ENCODE data around the gene MYO3B.

MYO3B gene

GRCh38 chr2:170298861-170299429 lies 121.0 kb downstream of the MYO3B start:
- Histone ChIP-seq H2BK120ac (ENCODE audit: low read depth, low read length) (no peak overlapping the region), H2BK15ac (ENCODE audit: low read depth, poor library complexity, severe bottlenecking) (no peak overlapping the region), H3K27me3 (ENCODE audit: control insufficient read depth in 1 of 2, insufficient read depth in 1 of 2, low read length in 2 of 2) (no peaks in the 10 kb centered on the region), H3K9me3 (ENCODE audit: control insufficient read depth, low read length) (peaks cover 15% of the 10 kb centered on the region), H2AK5ac (ENCODE audit: low read length, severe bottlenecking) (no peak overlapping the region), H2BK12ac (ENCODE audit: low read length in 2 of 2) (no peak overlapping the region), H3K14ac (ENCODE audit: low read length in 2 of 2) (no peak overlapping the region), H3K4me3 (ENCODE audit: insufficient read depth in 1 of 2, low read depth in 1 of 2, low read length in 2 of 2) (no peak overlapping the region), H2BK5ac (ENCODE audit: low read depth, low read length, poor library complexity, severe bottlenecking) (no peak overlapping the region), H2AFZ (ENCODE audit: low read depth, low read length) (no peak overlapping the region), H3K4me1 (ENCODE audit: control insufficient read depth, insufficient read depth, low read depth, low read length) (no peaks in the 10 kb centered on the region), H3K79me1 (replicated peaks; ENCODE audit: low read length, poor library complexity, severe bottlenecking) (no peaks in the 10 kb centered on the region), H3K4me2 (ENCODE audit: low read length, poor library complexity, severe bottlenecking) (no peak overlapping the region), H3K23ac (ENCODE audit: low read length in 2 of 2) (no peak overlapping the region), H3K27ac (ENCODE audit: low read length, poor library complexity, severe bottlenecking) (no peak overlapping the region), H3K4ac (ENCODE audit: low read depth in 1 of 2, low read length in 2 of 2) (no peak overlapping the region), H4K91ac (ENCODE audit: low read length) (no peak overlapping the region), H3K18ac (ENCODE audit: low read depth in 1 of 2, low read length in 2 of 2) (no peak overlapping the region), H3K36me3 (ENCODE audit: control insufficient read depth in 1 of 2, insufficient read depth in 2 of 2, low read depth in 1 of 2, low read length in 2 of 2) (no peaks in the 10 kb centered on the region), H4K8ac (ENCODE audit: low read length) (no peak overlapping the region), H3K9ac (ENCODE audit: low read length) (no peak overlapping the region)
- no peak for DNase-seq

- H2BK15ac ChIP-seq (ENCODE audit: low read depth, poor library complexity, severe bottlenecking): no peak overlapping the region
- no peak overlapping the region for H3K23ac ChIP-seq (ENCODE audit: low read length in 2 of 2)
- H3K4ac ChIP-seq (ENCODE audit: low read depth in 1 of 2, low read length in 2 of 2): no peak overlapping the region
- H2AK5ac ChIP-seq (ENCODE audit: low read length, severe bottlenecking): no peak overlapping the region
- no CpG with 5 or more reads among the region's 1 CpG for WGBS
- no peak for DNase-seq
- H3K27ac ChIP-seq (ENCODE audit: low read length, poor library complexity, severe bottlenecking): no peak overlapping the region
- no peak overlapping the region for H3K4me3 ChIP-seq (ENCODE audit: insufficient read depth in 1 of 2, low read depth in 1 of 2, low read length in 2 of 2)
- no peak overlapping the region for H3K4me2 ChIP-seq (ENCODE audit: low read length, poor library complexity, severe bottlenecking)
- no peak overlapping the region for H3K14ac ChIP-seq (ENCODE audit: low read length in 2 of 2)
- no peak overlapping the region for H3K18ac ChIP-seq (ENCODE audit: low read depth in 1 of 2, low read length in 2 of 2)
- H2BK5ac ChIP-seq (ENCODE audit: low read depth, low read length, poor library complexity, severe bottlenecking): no peak overlapping the region
- no peaks in the 10 kb centered on the region for H3K4me1 ChIP-seq (ENCODE audit: control insufficient read depth, insufficient read depth, low read depth, low read length)
- H3K79me1 ChIP-seq (replicated peaks; ENCODE audit: low read length, poor library complexity, severe bottlenecking): no peaks in the 10 kb centered on the region
- no peaks in the 10 kb centered on the region for H3K36me3 ChIP-seq (ENCODE audit: control insufficient read depth in 1 of 2, insufficient read depth in 2 of 2, low read depth in 1 of 2, low read length in 2 of 2)
- no peak overlapping the region for H3K9ac ChIP-seq (ENCODE audit: low read length)
- H2BK120ac ChIP-seq (ENCODE audit: low read depth, low read length): no peak overlapping the region
- no peak overlapping the region for H4K91ac ChIP-seq (ENCODE audit: low read length)
- H4K8ac ChIP-seq (ENCODE audit: low read length): no peak overlapping the region
- H2BK12ac ChIP-seq (ENCODE audit: low read length in 2 of 2): no peak overlapping the region
- H3K9me3 ChIP-seq (ENCODE audit: control insufficient read depth, low read length): peaks cover 7% of the 10 kb centered on the region
- no peak overlapping the region for H2AFZ ChIP-seq (ENCODE audit: low read depth, low read length)
- no peaks in the 10 kb centered on the region for H3K27me3 ChIP-seq (ENCODE audit: control insufficient read depth in 1 of 2, insufficient read depth in 1 of 2, low read length in 2 of 2)
These were observed 123.0 kb downstream of the MYO3B start for GRCh38 chr2:170300993-170301392.

DNA sequence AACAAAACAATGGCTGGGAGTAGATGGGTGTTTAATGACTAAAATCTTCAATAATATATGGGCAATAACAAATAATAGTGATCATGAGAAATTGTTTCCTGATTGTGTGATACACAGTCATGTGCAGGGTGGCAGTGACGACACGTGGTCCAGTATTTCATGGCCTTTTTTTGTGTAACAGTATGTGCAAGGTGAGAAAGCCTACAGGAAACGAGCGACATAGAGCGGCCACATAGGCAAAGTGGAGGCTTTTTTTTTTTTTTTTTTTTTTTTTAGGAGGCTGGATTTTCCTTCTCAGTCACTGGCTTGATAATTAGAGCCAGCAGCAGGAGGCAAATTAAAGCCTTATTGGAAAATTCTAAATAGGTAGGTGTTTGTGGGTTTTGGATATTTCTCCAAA lies 123.7 kb downstream of the MYO3B start:
- H3K9ac ChIP-seq (ENCODE audit: low read length): no peak overlapping the region
- no peak overlapping the region for H2BK15ac ChIP-seq (ENCODE audit: low read depth, poor library complexity, severe bottlenecking)
- H3K4me1 ChIP-seq (ENCODE audit: control insufficient read depth, insufficient read depth, low read depth, low read length): no peaks in the 10 kb centered on the region
- no peak overlapping the region for H2AK5ac ChIP-seq (ENCODE audit: low read length, severe bottlenecking)
- no peak for DNase-seq
- no peak overlapping the region for H2BK120ac ChIP-seq (ENCODE audit: low read depth, low read length)
- H3K79me1 ChIP-seq (replicated peaks; ENCODE audit: low read length, poor library complexity, severe bottlenecking): no peaks in the 10 kb centered on the region
- no peak overlapping the region for H2BK5ac ChIP-seq (ENCODE audit: low read depth, low read length, poor library complexity, severe bottlenecking)
- no peaks in the 10 kb centered on the region for H3K27me3 ChIP-seq (ENCODE audit: control insufficient read depth in 1 of 2, insufficient read depth in 1 of 2, low read length in 2 of 2)
- no peak overlapping the region for H2AFZ ChIP-seq (ENCODE audit: low read depth, low read length)
- no peak overlapping the region for H2BK12ac ChIP-seq (ENCODE audit: low read length in 2 of 2)
- WGBS: 85% methylated on average over 5 of the region's 5 CpGs
- no peak overlapping the region for H3K4ac ChIP-seq (ENCODE audit: low read depth in 1 of 2, low read length in 2 of 2)
- H3K4me2 ChIP-seq (ENCODE audit: low read length, poor library complexity, severe bottlenecking): no peak overlapping the region
- H3K18ac ChIP-seq (ENCODE audit: low read depth in 1 of 2, low read length in 2 of 2): no peak overlapping the region
- H3K27ac ChIP-seq (ENCODE audit: low read length, poor library complexity, severe bottlenecking): no peak overlapping the region
- no peak overlapping the region for H4K8ac ChIP-seq (ENCODE audit: low read length)
- no peaks in the 10 kb centered on the region for H3K36me3 ChIP-seq (ENCODE audit: control insufficient read depth in 1 of 2, insufficient read depth in 2 of 2, low read depth in 1 of 2, low read length in 2 of 2)
- no peak overlapping the region for H3K4me3 ChIP-seq (ENCODE audit: insufficient read depth in 1 of 2, low read depth in 1 of 2, low read length in 2 of 2)
- no peak overlapping the region for H3K23ac ChIP-seq (ENCODE audit: low read length in 2 of 2)
- peaks cover under 1% of the 10 kb centered on the region for H3K9me3 ChIP-seq (ENCODE audit: control insufficient read depth, low read length)
- no peak overlapping the region for H4K91ac ChIP-seq (ENCODE audit: low read length)
- H3K14ac ChIP-seq (ENCODE audit: low read length in 2 of 2): no peak overlapping the region

DNA sequence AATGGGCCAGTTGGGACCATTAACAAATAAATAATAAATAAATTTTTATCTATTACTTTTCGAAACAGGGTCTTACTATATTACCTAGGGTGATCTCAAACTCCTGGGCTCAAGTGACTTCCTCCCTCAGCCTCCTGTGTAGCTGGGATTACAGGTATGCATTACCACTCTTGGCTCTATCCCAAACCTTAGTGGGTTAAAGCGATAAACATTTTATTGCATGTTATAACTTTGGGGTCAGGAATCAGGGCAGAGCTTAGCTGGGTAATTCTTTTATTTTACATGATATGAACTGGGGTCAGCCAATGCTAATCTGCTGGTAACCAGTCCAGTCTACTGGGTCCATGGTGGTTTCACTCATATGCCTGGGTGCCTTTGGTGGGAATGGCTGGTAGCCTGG lies 127.8 kb downstream of the MYO3B start:
- no peak overlapping the region for H2AK5ac ChIP-seq (ENCODE audit: low read length, severe bottlenecking)
- no peak overlapping the region for H3K4ac ChIP-seq (ENCODE audit: low read depth in 1 of 2, low read length in 2 of 2)
- H3K4me2 ChIP-seq (ENCODE audit: low read length, poor library complexity, severe bottlenecking): no peak overlapping the region
- H3K18ac ChIP-seq (ENCODE audit: low read depth in 1 of 2, low read length in 2 of 2): no peak overlapping the region
- H2AFZ ChIP-seq (ENCODE audit: low read depth, low read length): no peak overlapping the region
- H3K4me3 ChIP-seq (ENCODE audit: insufficient read depth in 1 of 2, low read depth in 1 of 2, low read length in 2 of 2): no peak overlapping the region
- H3K23ac ChIP-seq (ENCODE audit: low read length in 2 of 2): no peak overlapping the region
- H3K27ac ChIP-seq (ENCODE audit: low read length, poor library complexity, severe bottlenecking): no peak overlapping the region
- WGBS: 100% methylated on average over 2 of the region's 2 CpGs
- no peaks in the 10 kb centered on the region for H3K27me3 ChIP-seq (ENCODE audit: control insufficient read depth in 1 of 2, insufficient read depth in 1 of 2, low read length in 2 of 2)
- H3K79me1 ChIP-seq (replicated peaks; ENCODE audit: low read length, poor library complexity, severe bottlenecking): no peaks in the 10 kb centered on the region
- H4K8ac ChIP-seq (ENCODE audit: low read length): no peak overlapping the region
- H3K9ac ChIP-seq (ENCODE audit: low read length): no peak overlapping the region
- H4K91ac ChIP-seq (ENCODE audit: low read length): no peak overlapping the region
- H2BK5ac ChIP-seq (ENCODE audit: low read depth, low read length, poor library complexity, severe bottlenecking): no peak overlapping the region
- H3K14ac ChIP-seq (ENCODE audit: low read length in 2 of 2): no peak overlapping the region
- DNase-seq: no peak
- H3K9me3 ChIP-seq (ENCODE audit: control insufficient read depth, low read length): no peaks in the 10 kb centered on the region
- H2BK12ac ChIP-seq (ENCODE audit: low read length in 2 of 2): no peak overlapping the region
- H2BK15ac ChIP-seq (ENCODE audit: low read depth, poor library complexity, severe bottlenecking): no peak overlapping the region
- no peak overlapping the region for H2BK120ac ChIP-seq (ENCODE audit: low read depth, low read length)
- no peaks in the 10 kb centered on the region for H3K36me3 ChIP-seq (ENCODE audit: control insufficient read depth in 1 of 2, insufficient read depth in 2 of 2, low read depth in 1 of 2, low read length in 2 of 2)
- H3K4me1 ChIP-seq (ENCODE audit: control insufficient read depth, insufficient read depth, low read depth, low read length): no peaks in the 10 kb centered on the region
